OCI-LY1 (cell line): ENCODE data around the gene C3orf49.

ENCODE experiments used
- CTCF ChIP-seq: fragments of 200-600 bp; sonication (generic), shearing (Covaris generic); IDR thresholded peaks from 2 replicates; pipeline ENCODE4 v1.5.1; 2017; ENCODE audit warnings: mild to moderate bottlenecking, antibody characterized with exemption, low read length, moderate library complexity, mixed read lengths
- EZH2 ChIP-seq: fragments of 200-600 bp; sonication (generic), shearing (Covaris generic); IDR thresholded peaks from 2 replicates; pipeline ENCODE4 v1.8.0; 2017; ENCODE audit warnings: borderline replicate concordance, mixed run types, mild to moderate bottlenecking, antibody characterized with exemption, low read length, moderate library complexity, mixed read lengths

- TF ChIP-seq CTCF (no peak), EZH2 (no peak)
Observed at GRCh38 chr3:63886858-63887257, 67.8 kb downstream of the C3orf49 start.
